A549 treated with CpdA at 1 μM for 4 hours (cell line): Measurements from ENCODE around the gene CETP. TPM values are rescaled to one million over a fixed set of nuclear protein-coding genes. Genes with fewer than 3 reads are reported as not detected.

Experiments used
- total RNA-seq: library from RNA; stranded (reverse); fragments of 200-300 nt; extraction: Qiagen RNA extraction; gene quantifications from 5 replicates; pipeline ENCODE4 v1.2.3, GENCODE V29; 2022; ENCODE audit warnings: low read depth

The CETP gene
- not detected in 5 replicates for total RNA-seq

GRCh38 chr16:56961851-56962281 lies at the start of gene CETP:
Gene CETP (plus strand): TSS chr16:56961950. CDS start chr16:56961980, 30 bp downstream.

DNA sequence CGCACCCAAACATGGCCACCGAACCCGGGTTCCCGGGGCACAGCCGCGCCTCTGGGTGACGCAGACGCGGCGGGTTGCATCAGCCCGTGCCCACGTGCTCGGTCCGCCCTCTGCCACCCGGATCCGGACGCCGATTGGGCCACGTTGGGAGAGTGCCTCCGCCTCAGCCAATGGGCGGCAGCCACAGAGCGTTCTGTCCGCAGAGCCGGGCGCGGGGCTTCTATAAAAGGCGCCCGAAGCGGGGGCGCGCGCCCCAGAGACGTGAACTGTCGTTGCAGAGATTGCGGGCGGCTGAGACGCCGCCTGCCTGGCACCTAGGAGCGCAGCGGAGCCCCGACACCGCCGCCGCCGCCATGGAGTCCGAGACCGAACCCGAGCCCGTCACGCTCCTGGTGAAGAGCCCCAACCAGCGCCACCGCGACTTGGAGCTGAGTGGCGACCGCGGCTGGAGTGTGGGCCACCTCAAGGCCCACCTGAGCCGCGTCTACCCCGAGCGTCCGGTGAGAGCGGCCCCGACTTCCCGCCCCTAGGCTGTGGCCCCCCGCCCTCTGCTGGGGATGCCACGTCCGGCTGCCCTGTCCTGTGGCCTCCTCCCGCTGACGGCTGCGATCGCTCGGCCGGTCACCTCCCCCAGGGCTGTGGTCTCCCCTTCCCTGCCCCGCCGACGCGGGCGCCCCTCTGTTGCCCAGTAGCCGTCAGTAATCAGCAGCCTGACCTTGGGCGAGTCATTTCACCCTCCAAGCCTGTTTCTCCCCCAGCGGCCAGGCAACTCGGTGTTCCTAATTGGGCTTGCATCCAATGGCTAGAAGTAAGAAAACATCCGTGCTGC lies 29.6 kb upstream of the CETP start, which contains the start of gene HERPUD1:
HERPUD1 (plus strand) TSS at position 251 of the 829 bp plus-strand sequence; CDS start at position 354, 103 bp downstream.

GRCh38 chr16:56988948-56989945 lies 27.5 kb downstream of the CETP start, which contains the start of gene NLRC5:
Gene NLRC5 (plus strand): TSS chr16:56989557. CDS start chr16:57020713, 31,156 bp downstream.

Other genes with a start within 250 kb of the CETP start
- gene NUP93, start 231.8 kb upstream of the CETP start, total RNA-seq = 80.5 to 105 TPM (median 103 TPM) in 5 replicates
- not detected in 5 replicates for gene SLC12A3, start 96.7 kb upstream of the CETP start, total RNA-seq
- 105 to 181 TPM (median 127 TPM) in 5 replicates for gene HERPUD1, start 29.8 kb upstream of the CETP start, total RNA-seq
- gene NLRC5, start 27.6 kb downstream of the CETP start, total RNA-seq = 3.3 to 6.9 TPM (median 4.1 TPM) in 5 replicates
- 37.0 to 47.1 TPM (median 43.3 TPM) in 5 replicates for gene CPNE2, start 130.6 kb downstream of the CETP start, total RNA-seq
- gene PSME3IP1, start 224.1 kb downstream of the CETP start, total RNA-seq = 93.2 to 116 TPM (median 95.2 TPM) in 5 replicates
- 22.0 to 32.9 TPM (median 25.0 TPM) in 5 replicates for gene RSPRY1, start 224.4 kb downstream of the CETP start, total RNA-seq